ENCODE data around the gene TAF4. TPM values are rescaled to one million over a fixed set of nuclear protein-coding genes. Genes with fewer than 3 reads are reported as not detected.

TAF4 gene
- total and polyA plus RNA-seq, 7 donors = 3.6 to 13.3 (median 8.9) TPM

- no peaks in the 10 kb centered on the region for H3K9me3 ChIP-seq
- no peaks in the 10 kb centered on the region for H3K36me3 ChIP-seq
- no peak overlapping the region for H3K4me3 ChIP-seq
- H3K4me1 ChIP-seq = peaks cover 0 to 5% (median 0%) of the 10 kb centered on the region in 4 donors
- H3K27ac ChIP-seq = no peak overlapping the region
- peak; percentile 50 for DNase-seq
- 13 to 16% methylated on average over 49 of the region's 49 CpGs for WGBS, 2 donors
- H3K27me3 ChIP-seq = peaks cover 10 to 39% (median 28%) of the 10 kb centered on the region in 3 donors
- TF ChIP-seq EP300 (IDR thresholded peaks at IDR 0.05) (no peak), POLR2A (IDR thresholded peaks at IDR 0.05) (no peak), CTCF (IDR thresholded peaks at IDR 0.05) (no peak), POLR2AphosphoS5 (IDR thresholded peaks at IDR 0.05) (no peak)
- intact Hi-C loops (cut with DNase I) = no loop called here
These were observed 99.8 kb downstream of the TAF4 start for GRCh38 chr20:61965606-61966491.

GRCh38 chr20:61964675-61965605 is 100.7 kb downstream of the TAF4 start:
- H3K4me1 ChIP-seq = peaks cover 0 to 5% (median 0%) of the 10 kb centered on the region in 4 donors
- no peaks in the 10 kb centered on the region for H3K36me3 ChIP-seq
- peak; percentile 55 for DNase-seq
- intact Hi-C loops (cut with DNase I) = no loop called here
- H3K27me3 ChIP-seq = peaks cover 10 to 39% (median 28%) of the 10 kb centered on the region in 3 donors
- no peak overlapping the region for H3K4me3 ChIP-seq
- 19 to 36% methylated on average over 41 of the region's 41 CpGs for WGBS, 2 donors
- H3K27ac ChIP-seq = no peak overlapping the region
- H3K9me3 ChIP-seq = no peaks in the 10 kb centered on the region
- TF ChIP-seq CTCF (IDR thresholded peaks at IDR 0.05) = no peak
- no peak for TF ChIP-seq POLR2AphosphoS5 (IDR thresholded peaks at IDR 0.05)
- TF ChIP-seq POLR2A (IDR thresholded peaks at IDR 0.05) = no peak
- TF ChIP-seq EP300 (IDR thresholded peaks at IDR 0.05) = no peak

GRCh38 chr20:61963885-61964674 is 101.6 kb downstream of the TAF4 start:
- DNase-seq = peak; percentile 25
- intact Hi-C loops (cut with DNase I) = no loop called here
- Histone ChIP-seq H3K27me3 (peaks cover 10 to 38% (median 28%) of the 10 kb centered on the region in 3 donors), H3K9me3 (no peaks in the 10 kb centered on the region), H3K27ac (no peak overlapping the region), H3K36me3 (no peaks in the 10 kb centered on the region), H3K4me3 (no peak overlapping the region), H3K4me1 (peaks cover 0 to 5% (median 0%) of the 10 kb centered on the region in 4 donors)
- no peak for TF ChIP-seq POLR2AphosphoS5 (IDR thresholded peaks at IDR 0.05)
- TF ChIP-seq CTCF (IDR thresholded peaks at IDR 0.05) = no peak
- no peak for TF ChIP-seq EP300 (IDR thresholded peaks at IDR 0.05)
- TF ChIP-seq POLR2A (IDR thresholded peaks at IDR 0.05) = no peak
- WGBS, 2 donors = 83 to 90% methylated on average over 8 of the region's 8 CpGs

- TF ChIP-seq CTCF (IDR thresholded peaks at IDR 0.05) (no peak), POLR2A (IDR thresholded peaks at IDR 0.05) (no peak), EP300 (IDR thresholded peaks at IDR 0.05) (no peak), POLR2AphosphoS5 (IDR thresholded peaks at IDR 0.05) (no peak)
- Histone ChIP-seq H3K36me3 (no peaks in the 10 kb centered on the region), H3K4me1 (peaks cover 0 to 5% (median 0%) of the 10 kb centered on the region in 4 donors), H3K27me3 (peaks cover 10 to 28% (median 28%) of the 10 kb centered on the region in 3 donors), H3K4me3 (no peak overlapping the region), H3K9me3 (no peaks in the 10 kb centered on the region), H3K27ac (no peak overlapping the region)
- WGBS, 2 donors = 78 to 87% methylated on average over 9 of the region's 9 CpGs
- intact Hi-C loops (cut with DNase I) = no loop called here
- DNase-seq = peak; percentile 46
These were observed 102.5 kb downstream of the TAF4 start for GRCh38 chr20:61963149-61963548.

All from sigmoid colon (tissue), 7 donors.